ENCODE results near the gene PNMT.
A peak's percentile ranks its signal among the peaks of the same experiment; 100 is the strongest.

Gene PNMT

DNA sequence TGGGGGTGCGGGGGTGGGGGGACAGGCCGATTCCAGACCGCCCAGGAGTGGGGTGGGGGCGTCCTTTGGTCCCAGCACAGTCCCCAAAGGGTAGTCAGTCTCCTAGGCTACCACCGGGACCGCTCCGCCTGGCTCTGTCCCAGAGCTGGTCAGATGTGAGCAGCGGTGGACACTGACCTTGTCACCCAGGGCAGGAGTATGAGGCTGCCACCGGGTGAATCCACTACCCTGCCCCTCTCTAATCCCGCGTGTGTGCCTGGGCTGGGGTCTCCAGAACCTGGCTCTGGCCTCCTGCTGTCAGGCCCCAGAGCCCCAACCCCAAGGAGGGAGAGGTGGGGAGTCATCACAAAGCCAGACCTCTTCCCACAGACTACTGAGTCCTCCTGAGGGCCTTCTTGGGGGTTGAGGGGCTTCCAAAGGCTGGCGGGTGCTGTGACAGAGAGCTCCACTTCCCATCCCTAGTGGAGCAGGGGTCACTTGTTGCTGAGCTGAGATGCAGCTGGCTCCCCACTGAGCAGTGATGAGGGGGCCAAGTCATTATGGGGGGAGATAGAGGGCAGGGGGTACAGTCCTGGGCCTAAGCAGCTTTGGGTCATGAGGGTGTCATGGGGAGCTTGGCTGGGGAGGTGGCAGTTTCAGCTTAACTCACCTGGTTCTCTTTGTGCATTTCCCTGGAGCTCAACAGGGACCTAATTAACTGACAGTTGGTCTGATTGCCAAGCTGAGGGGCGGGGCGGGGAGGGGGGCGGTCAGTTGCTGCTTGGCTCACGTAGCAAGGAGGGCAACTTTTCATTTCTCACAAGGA is 40.3 kb upstream of the PNMT start:
- no peak for DNase-seq
- ATAC-seq (replicated peaks): no peak
- peaks cover 11 to 12% of the 10 kb centered on the region in 2 donors for H3K4me1 Mint-ChIP-seq (ENCODE audit: low read depth in 2 of 2)
- H3K27me3 Mint-ChIP-seq: peaks cover 38 to 79% of the 10 kb centered on the region in 2 donors
- no peak overlapping the region for H3K27ac Mint-ChIP-seq
- H3K36me3 Mint-ChIP-seq (ENCODE audit: insufficient read depth): peaks cover 3% of the 10 kb centered on the region
- H3K4me3 Mint-ChIP-seq: peak overlapping the region; percentile 13 to 56
- H3K9me3 Mint-ChIP-seq: no peaks in the 10 kb centered on the region

DNA sequence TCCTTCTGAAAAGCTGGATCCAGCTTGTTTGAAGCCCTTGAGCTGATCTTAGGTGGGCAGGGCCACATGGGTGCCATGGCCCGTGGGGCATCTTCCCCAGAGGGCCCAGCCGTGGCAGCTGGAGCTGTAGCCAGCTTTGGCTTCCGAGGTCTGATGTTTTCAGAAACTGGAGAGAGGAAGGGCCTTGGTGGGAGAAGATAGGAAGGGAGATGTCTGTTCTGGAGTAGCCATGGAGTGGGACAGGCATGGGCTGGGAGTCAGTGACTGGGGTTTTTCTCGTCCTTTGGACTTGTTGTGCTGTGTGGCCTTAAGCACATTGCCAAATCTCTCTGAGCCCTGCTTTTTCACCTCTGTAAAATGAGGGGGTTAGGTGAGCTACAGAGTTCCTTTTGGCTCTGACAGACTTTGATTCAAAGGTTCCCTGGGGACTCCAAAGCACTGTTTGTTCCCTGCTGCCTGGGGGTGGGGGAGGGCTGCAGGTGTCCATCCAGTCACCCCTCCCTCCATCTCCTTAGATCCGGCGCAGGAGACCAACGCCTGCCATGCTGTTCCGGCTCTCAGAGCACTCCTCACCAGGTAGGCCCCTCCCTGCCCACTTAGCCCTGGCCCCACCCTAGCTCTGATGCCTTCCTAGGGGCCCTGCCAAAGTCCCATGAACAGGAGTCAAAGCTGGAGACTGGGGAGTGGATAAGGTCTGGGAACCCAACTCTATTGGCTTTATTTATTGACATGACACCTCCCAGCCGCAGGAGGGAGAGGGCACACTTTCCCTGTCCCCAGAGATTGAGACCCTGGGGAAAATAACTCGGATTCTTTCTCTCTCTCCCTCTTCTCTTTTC is 39.4 kb upstream of the PNMT start:
- DNase-seq (no peak), ATAC-seq (replicated peaks) (no peak)
- Mint-ChIP-seq H3K4me3 (no peak overlapping the region), H3K27me3 (peaks cover 38 to 79% of the 10 kb centered on the region in 2 donors), H3K27ac (no peak overlapping the region), H3K9me3 (no peaks in the 10 kb centered on the region), H3K4me1 (ENCODE audit: low read depth in 2 of 2) (peaks cover 6 to 9% of the 10 kb centered on the region in 2 donors), H3K36me3 (ENCODE audit: insufficient read depth) (no peaks in the 10 kb centered on the region)

DNA sequence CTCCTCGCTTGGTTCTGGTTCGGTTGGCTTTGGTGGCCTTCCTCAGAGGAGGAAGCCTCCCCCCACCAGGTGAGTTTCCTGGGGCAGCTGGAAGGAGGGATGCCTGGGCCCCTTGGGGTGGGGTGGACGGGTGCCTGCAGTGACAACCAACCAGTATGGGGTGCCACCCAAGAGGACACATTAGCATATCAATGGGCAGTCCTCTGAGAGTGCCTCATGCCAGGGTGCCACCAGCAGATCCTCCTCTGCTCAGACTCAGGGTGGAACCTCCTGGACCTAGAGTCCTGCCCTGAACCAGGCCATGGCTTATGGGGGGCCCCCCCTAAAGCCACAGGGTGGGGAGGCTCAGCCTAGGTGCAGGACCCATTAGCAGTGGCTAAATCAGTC is 38.8 kb upstream of the PNMT start:
- Mint-ChIP-seq H3K27ac (no peak overlapping the region), H3K4me1 (ENCODE audit: low read depth in 2 of 2) (peaks cover 6 to 11% of the 10 kb centered on the region in 2 donors), H3K4me3 (no peak overlapping the region), H3K9me3 (no peaks in the 10 kb centered on the region), H3K27me3 (peaks cover 38 to 78% of the 10 kb centered on the region in 2 donors), H3K36me3 (ENCODE audit: insufficient read depth) (no peaks in the 10 kb centered on the region)
- DNase-seq (no peak), ATAC-seq (replicated peaks) (no peak)

- no peak for ATAC-seq (replicated peaks)
- Mint-ChIP-seq H3K9me3 (no peaks in the 10 kb centered on the region), H3K4me1 (ENCODE audit: low read depth in 2 of 2) (peaks cover 6 to 9% of the 10 kb centered on the region in 2 donors), H3K27me3 (peaks cover 38 to 74% of the 10 kb centered on the region in 2 donors), H3K27ac (no peak overlapping the region), H3K4me3 (no peak overlapping the region), H3K36me3 (ENCODE audit: insufficient read depth) (no peaks in the 10 kb centered on the region)
- DNase-seq: no peak
These were observed 38.4 kb upstream of the PNMT start for GRCh38 chr17:39629898-39630297.

- DNase-seq (no peak), ATAC-seq (replicated peaks) (no peak)
- peak overlapping the region in 1 of 2 donors; percentile 72 for H3K27ac Mint-ChIP-seq
- H3K27me3 Mint-ChIP-seq: peaks cover 31 to 59% of the 10 kb centered on the region in 2 donors
- H3K36me3 Mint-ChIP-seq (ENCODE audit: insufficient read depth): no peaks in the 10 kb centered on the region
- peaks cover 2 to 8% of the 10 kb centered on the region in 2 donors for H3K4me1 Mint-ChIP-seq (ENCODE audit: low read depth in 2 of 2)
- no peaks in the 10 kb centered on the region for H3K9me3 Mint-ChIP-seq
- no peak overlapping the region for H3K4me3 Mint-ChIP-seq
These were observed 36.9 kb upstream of the PNMT start for GRCh38 chr17:39631403-39631802.

DNA sequence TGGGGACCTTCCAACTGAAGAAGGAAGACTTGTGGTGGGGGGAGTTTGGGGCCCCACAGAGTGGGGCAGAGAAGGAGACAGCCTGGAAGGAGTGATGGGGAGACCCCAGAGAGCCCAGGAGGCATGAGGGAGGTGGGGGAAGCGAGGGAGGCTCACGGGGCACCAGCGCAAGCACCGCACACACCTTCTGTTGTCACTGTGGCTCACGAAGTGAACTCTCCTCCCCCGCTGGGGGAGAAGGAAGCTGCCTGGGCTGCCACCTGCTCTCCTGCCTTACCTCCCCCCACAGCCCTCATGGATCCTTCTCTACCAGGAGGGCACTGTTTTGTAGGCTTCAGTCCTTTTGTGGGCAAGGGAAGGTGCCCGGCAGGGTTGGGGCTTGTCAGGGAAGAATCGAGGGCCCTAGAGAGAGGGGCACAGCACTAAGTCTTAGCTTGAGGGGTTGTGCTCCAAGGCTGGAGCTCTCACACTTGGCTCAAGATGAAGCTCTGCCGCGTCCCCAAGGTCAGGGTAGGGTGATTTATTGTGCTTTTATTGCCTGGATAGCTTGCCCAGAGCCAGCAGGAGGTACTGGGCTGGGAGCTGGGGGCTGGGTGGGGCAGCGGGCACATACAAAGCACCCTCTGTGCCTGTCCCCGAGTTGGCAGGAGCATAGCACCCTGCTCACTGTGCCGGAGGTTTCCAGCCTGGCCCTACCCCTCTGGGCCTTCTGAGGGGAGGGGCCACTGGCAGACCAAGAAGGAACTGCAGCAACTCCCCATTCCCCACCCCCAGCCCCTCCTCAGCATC is 35.9 kb upstream of the PNMT start:
- peak overlapping the region in 1 of 2 donors; percentile 72 for H3K27ac Mint-ChIP-seq
- H3K4me3 Mint-ChIP-seq: no peak overlapping the region
- no peaks in the 10 kb centered on the region for H3K9me3 Mint-ChIP-seq
- ATAC-seq (replicated peaks): no peak
- DNase-seq: no peak
- H3K27me3 Mint-ChIP-seq: peaks cover 27 to 51% of the 10 kb centered on the region in 2 donors
- peaks cover 4 to 9% of the 10 kb centered on the region in 2 donors for H3K4me1 Mint-ChIP-seq (ENCODE audit: low read depth in 2 of 2)
- H3K36me3 Mint-ChIP-seq (ENCODE audit: insufficient read depth): no peaks in the 10 kb centered on the region

- H3K4me1 Mint-ChIP-seq (ENCODE audit: low read depth in 2 of 2): peaks cover 18 to 20% of the 10 kb centered on the region in 2 donors
These were observed 34.6 kb upstream of the PNMT start for GRCh38 chr17:39633570-39634183.

GRCh38 chr17:39634384-39634871 is 33.8 kb upstream of the PNMT start:
- Mint-ChIP-seq H3K9me3 (no peaks in the 10 kb centered on the region), H3K27ac (no peak overlapping the region), H3K4me3 (no peak overlapping the region), H3K36me3 (ENCODE audit: insufficient read depth) (no peaks in the 10 kb centered on the region), H3K27me3 (peaks cover 15 to 31% of the 10 kb centered on the region in 2 donors), H3K4me1 (ENCODE audit: low read depth in 2 of 2) (peaks cover 23 to 27% of the 10 kb centered on the region in 2 donors)
- no peak for ATAC-seq (replicated peaks)
- peak in 2 of 3 experiments; percentile 22 to 24 for DNase-seq

More at GRCh38 chr17:39633570-39634183, 34.6 kb upstream of the PNMT start:
- H3K9me3 Mint-ChIP-seq: no peaks in the 10 kb centered on the region
- no peak overlapping the region for H3K27ac Mint-ChIP-seq
- ATAC-seq (replicated peaks) (no peak), DNase-seq (no peak)
- H3K27me3 Mint-ChIP-seq: peaks cover 17 to 38% of the 10 kb centered on the region in 2 donors
- H3K36me3 Mint-ChIP-seq (ENCODE audit: insufficient read depth): no peaks in the 10 kb centered on the region
- H3K4me3 Mint-ChIP-seq: no peak overlapping the region

DNA sequence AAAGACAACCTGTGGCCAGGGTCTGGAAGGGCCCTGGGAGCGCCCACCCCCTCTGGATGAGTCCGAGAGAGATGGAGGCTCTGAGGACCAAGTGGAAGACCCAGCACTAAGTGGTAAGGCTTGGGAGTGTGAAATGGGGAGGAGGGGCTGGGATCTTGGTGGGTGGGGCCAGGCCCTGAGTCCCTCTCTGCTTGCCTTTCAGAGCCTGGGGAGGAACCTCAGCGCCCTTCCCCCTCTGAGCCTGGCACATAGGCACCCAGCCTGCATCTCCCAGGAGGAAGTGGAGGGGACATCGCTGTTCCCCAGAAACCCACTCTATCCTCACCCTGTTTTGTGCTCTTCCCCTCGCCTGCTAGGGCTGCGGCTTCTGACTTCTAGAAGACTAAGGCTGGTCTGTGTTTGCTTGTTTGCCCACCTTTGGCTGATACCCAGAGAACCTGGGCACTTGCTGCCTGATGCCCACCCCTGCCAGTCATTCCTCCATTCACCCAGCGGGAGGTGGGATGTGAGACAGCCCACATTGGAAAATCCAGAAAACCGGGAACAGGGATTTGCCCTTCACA is 32.6 kb upstream of the PNMT start:
- Mint-ChIP-seq H3K36me3 (ENCODE audit: insufficient read depth) (no peaks in the 10 kb centered on the region), H3K4me3 (peak overlapping the region; percentile 86 to 93), H3K9me3 (no peaks in the 10 kb centered on the region), H3K4me1 (ENCODE audit: low read depth in 2 of 2) (peaks cover 34 to 37% of the 10 kb centered on the region in 2 donors), H3K27me3 (peaks cover 15 to 18% of the 10 kb centered on the region in 2 donors), H3K27ac (peak overlapping the region; percentile 73 to 93)
- DNase-seq (no peak), ATAC-seq (replicated peaks) (no peak)

DNA sequence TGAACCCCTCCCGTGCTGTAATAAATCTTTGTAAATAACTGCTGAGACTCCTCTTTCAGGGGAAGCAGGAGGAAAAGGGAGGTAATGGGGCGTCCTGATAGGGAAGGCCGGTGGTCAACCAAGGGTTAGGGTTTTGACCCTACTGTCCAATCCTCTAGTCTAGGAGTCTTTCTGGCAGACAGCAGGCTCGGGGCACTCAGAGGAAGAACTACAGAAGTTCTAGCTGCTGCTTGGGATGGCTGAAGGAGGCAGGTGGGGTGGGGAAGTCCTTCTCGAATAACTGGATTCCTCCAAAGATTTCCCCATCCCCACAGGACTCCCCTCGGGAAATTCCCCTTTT is 31.7 kb upstream of the PNMT start:
- H3K9me3 Mint-ChIP-seq: no peaks in the 10 kb centered on the region
- peak overlapping the region; percentile 73 to 93 for H3K27ac Mint-ChIP-seq
- no peak for DNase-seq
- H3K27me3 Mint-ChIP-seq: peaks cover 7 to 10% of the 10 kb centered on the region in 2 donors
- peak overlapping the region; percentile 86 to 93 for H3K4me3 Mint-ChIP-seq
- peak; percentile 2 for ATAC-seq (replicated peaks)
- no peaks in the 10 kb centered on the region for H3K36me3 Mint-ChIP-seq (ENCODE audit: insufficient read depth)
- H3K4me1 Mint-ChIP-seq (ENCODE audit: low read depth in 2 of 2): peaks cover 43 to 44% of the 10 kb centered on the region in 2 donors

- peak within 1 kb of the TSS; percentile 73 to 93 for H3K27ac Mint-ChIP-seq
- H3K9me3 Mint-ChIP-seq: no peaks in the 10 kb centered on the region
- H3K27me3 Mint-ChIP-seq: peaks cover 1 to 4% of the 10 kb centered on the region in 2 donors
- ATAC-seq (replicated peaks) (peak; percentile 90), DNase-seq (peak; percentile 83 to 84 (median 84))
- peak within 1 kb of the TSS; percentile 86 to 93 for H3K4me3 Mint-ChIP-seq
- peaks cover 48 to 49% of the 10 kb centered on the region in 2 donors for H3K4me1 Mint-ChIP-seq (ENCODE audit: low read depth in 2 of 2)
- no peaks in the 10 kb centered on the region for H3K36me3 Mint-ChIP-seq (ENCODE audit: insufficient read depth)
These were observed 31.1 kb upstream of the PNMT start, which contains the start of gene STARD3 for GRCh38 chr17:39636927-39637736. STARD3 (plus strand) TSS chr17:39637144; CDS start chr17:39653532, 16,388 bp downstream.

DNA sequence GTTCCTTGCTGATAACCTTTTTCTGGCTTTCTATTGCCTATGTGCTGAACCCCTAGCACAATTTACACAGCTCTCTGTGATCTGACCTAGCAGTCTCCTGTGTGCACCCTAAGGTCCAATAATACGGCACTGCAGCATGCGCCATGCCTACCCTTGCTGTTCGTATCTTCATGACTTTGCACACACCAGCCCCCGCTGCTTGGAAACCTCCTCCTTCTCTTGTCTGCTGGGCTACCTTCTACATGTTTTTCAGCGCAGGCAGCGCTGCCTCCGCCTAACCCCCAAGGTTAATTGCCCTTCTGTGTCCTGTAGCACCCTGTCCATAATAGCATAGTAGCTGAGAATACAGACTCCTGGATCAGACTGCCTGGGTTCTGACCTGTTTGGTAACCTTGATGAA is 29.9 kb upstream of the PNMT start:
- peaks cover 60 to 61% of the 10 kb centered on the region in 2 donors for H3K4me1 Mint-ChIP-seq (ENCODE audit: low read depth in 2 of 2)
- no peaks in the 10 kb centered on the region for H3K36me3 Mint-ChIP-seq (ENCODE audit: insufficient read depth)
- no peaks in the 10 kb centered on the region for H3K9me3 Mint-ChIP-seq
- no peak for ATAC-seq (replicated peaks)
- no peaks in the 10 kb centered on the region for H3K27me3 Mint-ChIP-seq
- no peak for DNase-seq
- H3K4me3 Mint-ChIP-seq: peak overlapping the region; percentile 86 to 93
- peak overlapping the region in 1 of 2 donors; percentile 93 for H3K27ac Mint-ChIP-seq
